SK-N-MC (cell line): ENCODE measurements around the gene FAM120AOS.

Experiments
- DNase-seq: peaks from one replicate; pipeline ENCODE4 v3.0.0-alpha.2; 2011; ENCODE audit warnings: low read depth, low spot score
- H3K27ac ChIP-seq: fragments of 200-600 bp; sonication (generic); 2 replicates; pipeline ENCODE4 v1.5.1; 2016; ENCODE audit warnings: mixed run types
- H3K36me3 ChIP-seq: fragments of 200-600 bp; sonication (generic); 2 replicates; pipeline ENCODE4 v1.6.1; 2017; ENCODE audit warnings: antibody characterized with exemption, low read length, mixed read lengths; ENCODE audit not compliant: insufficient read depth
- H3K4me3 ChIP-seq: fragments of 200-600 bp; sonication (generic); 2 replicates; pipeline ENCODE4 v1.5.1; 2016
- H3K9ac ChIP-seq: fragments of 200-600 bp; sonication (generic); 2 replicates; pipeline ENCODE4 v1.8.0; 2017; ENCODE audit warnings: mixed run types, mixed read lengths; ENCODE audit not compliant: insufficient read length
- H3K9me3 ChIP-seq: fragments of 200-600 bp; sonication (generic); 2 replicates; pipeline ENCODE4 v1.6.1; 2017; ENCODE audit warnings: low read depth, mild to moderate bottlenecking, antibody characterized with exemption, low read length, moderate library complexity, mixed read lengths
- EZH2 ChIP-seq: fragments of 200-600 bp; sonication (generic); IDR thresholded peaks from one replicate; pipeline ENCODE4 v1.6.1; 2017; ENCODE audit warnings: antibody characterized with exemption
- FOXP2 ChIP-seq: optimal IDR thresholded peaks from 2 replicates; pipeline ENCODE3; 2011; ENCODE audit warnings: mild to moderate bottlenecking, moderate library complexity; ENCODE audit not compliant: insufficient read depth; ENCODE audit errors: extremely low read length, control extremely low read depth
- POLR2AphosphoS5 ChIP-seq: IDR thresholded peaks from 2 replicates; pipeline ENCODE4 v1.6.1; 2012; ENCODE audit warnings: mild to moderate bottlenecking, low read depth, low read length, borderline replicate concordance

FAM120AOS gene

DNA sequence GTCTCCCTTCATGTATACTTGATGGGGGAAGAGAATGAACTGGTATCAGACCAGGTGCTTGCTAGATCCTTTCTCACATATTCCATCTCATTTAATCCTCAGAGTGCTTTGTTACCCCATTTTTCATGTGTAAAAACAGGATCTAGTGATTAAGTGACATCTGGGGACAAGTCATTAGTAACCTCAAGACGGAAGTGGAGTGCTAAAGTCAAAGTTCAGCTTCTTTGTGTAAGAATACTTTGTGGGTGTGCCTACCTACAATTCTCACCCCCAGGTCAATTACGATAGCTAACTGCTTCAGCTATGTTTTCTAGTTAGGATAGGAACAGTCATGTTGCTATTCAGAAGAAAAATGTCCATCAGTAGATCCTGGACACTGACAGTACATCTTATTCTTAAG is 3.1 kb upstream of the FAM120AOS start:
- no peak overlapping the region for H3K4me3 ChIP-seq
- no peak overlapping the region for H3K9ac ChIP-seq
- H3K9me3 ChIP-seq = no peaks in the 10 kb centered on the region
- TF ChIP-seq EZH2 (no peak), POLR2AphosphoS5 (no peak), FOXP2 (no peak)
- H3K27ac ChIP-seq = no peak overlapping the region
- DNase-seq = no peak
- peaks cover 7% of the 10 kb centered on the region; the same call in 1 of the 2 replicates for H3K36me3 ChIP-seq

- DNase-seq = no peak
- peaks cover 7% of the 10 kb centered on the region; the same call in 1 of the 2 replicates for H3K36me3 ChIP-seq
- no peak overlapping the region for H3K9ac ChIP-seq
- no peak overlapping the region for H3K27ac ChIP-seq
- no peaks in the 10 kb centered on the region for H3K9me3 ChIP-seq
- TF ChIP-seq FOXP2 (no peak), EZH2 (no peak)
- no peak overlapping the region for H3K4me3 ChIP-seq
These were observed 2.6 kb upstream of the FAM120AOS start for GRCh38 chr9:93456022-93456421.

DNA sequence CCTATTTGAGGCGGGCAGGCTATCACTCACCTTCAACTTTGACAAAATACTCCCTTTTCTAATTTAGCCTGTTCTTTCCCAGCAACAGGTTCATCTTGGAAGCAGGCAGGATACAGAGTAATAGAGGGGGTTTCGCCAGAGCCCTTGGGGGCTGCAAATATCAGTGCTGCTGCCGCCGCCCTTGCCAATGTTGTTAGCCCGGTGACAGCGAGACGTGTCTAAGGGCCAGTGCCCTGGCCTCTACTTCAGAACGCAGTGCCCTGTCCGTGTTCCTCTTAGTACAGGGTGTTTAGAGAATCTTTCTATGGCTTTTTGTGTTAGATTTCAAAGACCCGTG is 703 bp downstream of the FAM120AOS start:
- TF ChIP-seq POLR2AphosphoS5 (no peak), EZH2 (no peak), FOXP2 (no peak)
- DNase-seq = no peak
- H3K4me3 ChIP-seq = peak overlapping the region; percentile 82
- H3K27ac ChIP-seq = peak overlapping the region; percentile 71
- no peaks in the 10 kb centered on the region for H3K9me3 ChIP-seq
- H3K9ac ChIP-seq = peak overlapping the region; percentile 94
- peaks cover 23% of the 10 kb centered on the region for H3K36me3 ChIP-seq

DNA sequence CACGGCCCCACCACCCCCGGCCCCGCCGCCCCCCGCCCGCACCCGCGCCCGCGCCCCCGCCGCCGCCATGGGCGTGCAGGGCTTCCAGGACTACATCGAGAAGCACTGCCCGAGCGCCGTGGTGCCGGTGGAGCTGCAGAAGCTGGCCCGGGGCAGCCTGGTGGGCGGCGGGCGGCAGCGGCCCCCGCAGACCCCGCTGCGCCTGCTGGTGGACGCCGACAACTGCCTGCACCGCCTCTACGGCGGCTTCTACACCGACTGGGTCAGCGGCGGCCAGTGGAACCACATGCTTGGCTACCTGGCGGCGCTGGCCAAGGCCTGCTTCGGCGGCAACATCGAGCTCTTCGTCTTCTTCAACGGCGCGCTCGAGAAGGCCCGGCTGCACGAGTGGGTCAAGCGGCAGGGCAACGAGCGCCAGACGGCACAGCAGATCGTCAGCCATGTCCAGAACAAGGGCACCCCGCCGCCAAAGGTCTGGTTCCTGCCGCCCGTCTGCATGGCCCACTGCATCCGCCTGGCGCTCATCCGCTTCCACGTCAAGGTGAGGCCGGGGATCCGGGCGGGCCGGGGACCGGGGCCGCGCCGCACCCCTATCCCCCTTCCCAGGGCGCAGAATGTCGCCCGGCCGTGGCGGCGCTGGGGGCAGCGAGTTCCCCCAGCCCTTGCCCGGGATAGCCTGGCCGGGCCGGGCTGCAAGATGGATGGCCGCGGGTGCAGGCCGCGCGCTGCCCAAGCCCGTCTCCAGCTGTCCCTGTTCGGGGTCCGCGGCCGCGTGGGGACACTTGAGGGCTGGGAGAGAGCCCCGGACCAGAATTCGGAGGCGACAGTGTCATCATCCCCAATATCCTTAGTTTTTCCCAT is 1.3 kb downstream of the FAM120AOS start:
- Histone ChIP-seq H3K9ac (peak overlapping the region; percentile 94), H3K36me3 (peaks cover 29% of the 10 kb centered on the region), H3K9me3 (no peaks in the 10 kb centered on the region), H3K4me3 (peak overlapping the region; percentile 82), H3K27ac (peak overlapping the region; percentile 71)
- DNase-seq = no peak
- no peak for TF ChIP-seq EZH2
- TF ChIP-seq FOXP2 = no peak
- TF ChIP-seq POLR2AphosphoS5 = no peak

DNA sequence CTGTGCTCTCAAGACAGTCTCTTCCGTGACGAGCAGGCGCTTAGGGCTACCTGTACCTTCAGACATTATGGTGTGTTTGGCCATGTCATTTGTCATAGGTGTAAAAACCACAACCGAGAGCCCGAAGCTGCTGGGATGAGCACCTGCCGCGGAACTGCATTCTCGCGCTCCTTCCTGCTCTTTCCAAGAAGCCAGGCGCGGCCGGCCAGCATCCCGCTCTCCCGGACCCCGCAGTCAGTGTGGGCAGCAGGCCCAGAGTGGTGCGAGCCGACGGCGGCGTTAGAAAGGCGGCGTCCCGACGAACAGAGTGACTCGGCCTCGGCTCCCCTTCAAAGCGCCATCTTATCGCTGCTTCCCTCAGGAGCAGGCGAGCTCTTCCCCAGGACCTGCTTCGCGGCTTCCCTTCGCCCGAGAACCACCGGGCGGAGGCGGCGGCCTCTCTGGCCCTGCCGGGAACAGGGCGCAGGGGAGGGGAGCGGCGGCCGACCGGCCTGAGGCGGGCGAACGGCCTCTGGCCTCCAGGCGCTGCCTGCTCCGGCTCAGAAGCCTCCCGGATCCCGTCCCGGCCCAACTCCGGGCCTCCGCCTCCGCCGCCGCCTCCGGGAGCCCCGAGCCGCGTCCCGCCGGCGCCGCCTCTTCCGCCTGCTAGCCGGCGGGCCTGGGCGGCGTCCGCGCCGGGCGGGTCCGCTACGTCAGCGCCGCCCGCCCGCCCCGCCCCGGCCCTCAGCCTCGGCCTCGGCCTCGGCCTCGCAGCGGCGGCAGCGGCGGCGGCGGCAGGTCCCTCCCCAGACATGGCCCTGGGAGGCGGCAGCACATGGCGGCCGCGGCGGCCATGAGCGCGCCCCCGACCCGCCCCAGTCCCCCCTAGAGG is 2.2 kb downstream of the FAM120AOS start, which contains the start of gene FAM120A:
Gene FAM120A (plus strand): TSS at position 741 of the 871 bp plus-strand sequence. CDS start 231 bp downstream, outside the sequence.
- no peaks in the 10 kb centered on the region for H3K9me3 ChIP-seq
- TF ChIP-seq FOXP2 (no peak), EZH2 (no peak), POLR2AphosphoS5 (peak; percentile 65; the same call in 1 of the 2 replicates)
- DNase-seq = no peak
- peak within 1 kb of the TSS; percentile 89 for H3K4me3 ChIP-seq
- H3K9ac ChIP-seq = peak within 1 kb of the TSS; percentile 94
- H3K36me3 ChIP-seq = peaks cover 37% of the 10 kb centered on the region
- H3K27ac ChIP-seq = peak within 1 kb of the TSS; percentile 77

DNA sequence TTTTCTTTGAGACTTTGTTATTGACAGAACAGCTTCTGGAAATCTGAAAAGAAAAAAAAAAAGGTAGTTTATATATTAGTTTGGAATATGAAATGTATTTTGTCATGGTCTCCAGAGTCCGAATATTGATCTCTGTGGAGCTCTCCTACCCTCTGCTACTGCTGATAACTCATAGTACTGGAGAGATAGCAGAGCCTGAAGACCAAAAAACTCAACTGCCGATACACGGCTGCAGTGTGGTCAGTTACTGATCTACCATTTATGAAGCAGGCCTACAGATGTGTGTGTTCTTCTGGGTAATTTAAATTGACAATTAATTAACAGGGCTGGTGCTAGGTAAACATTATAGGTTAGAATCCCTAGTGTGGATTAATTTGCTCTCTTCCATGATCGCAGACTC is 5.7 kb downstream of the FAM120AOS start:
- H3K4me3 ChIP-seq = no peak overlapping the region
- DNase-seq = no peak
- no peak for TF ChIP-seq POLR2AphosphoS5
- TF ChIP-seq EZH2 = no peak
- TF ChIP-seq FOXP2 = no peak
- no peak overlapping the region for H3K9ac ChIP-seq
- no peak overlapping the region for H3K27ac ChIP-seq
- peaks cover 30% of the 10 kb centered on the region for H3K36me3 ChIP-seq
- no peaks in the 10 kb centered on the region for H3K9me3 ChIP-seq

DNA sequence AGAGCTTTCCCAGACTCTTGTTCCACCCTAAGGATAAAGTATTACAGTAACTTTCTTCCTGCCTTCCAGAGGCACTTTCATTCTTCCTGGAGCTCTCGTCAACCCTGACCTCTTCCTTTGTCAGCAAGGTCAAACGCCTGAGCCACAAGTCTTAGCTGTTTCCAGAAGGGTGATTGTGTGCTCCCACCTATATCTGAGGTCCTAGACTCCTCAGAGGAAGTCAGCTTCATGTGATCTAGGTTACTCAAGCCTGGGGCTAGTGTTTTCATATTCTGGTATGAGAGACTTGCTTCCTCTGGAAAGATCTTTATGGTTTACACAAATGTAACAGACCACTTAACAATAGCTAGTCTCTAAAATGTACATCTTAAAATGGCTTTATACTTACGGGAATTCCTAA is 7.3 kb downstream of the FAM120AOS start:
- no peak overlapping the region for H3K27ac ChIP-seq
- H3K9ac ChIP-seq = no peak overlapping the region
- H3K9me3 ChIP-seq = no peaks in the 10 kb centered on the region
- no peak for TF ChIP-seq EZH2
- TF ChIP-seq POLR2AphosphoS5 = no peak
- no peak for TF ChIP-seq FOXP2
- H3K36me3 ChIP-seq = peaks cover 30% of the 10 kb centered on the region
- no peak for DNase-seq
- H3K4me3 ChIP-seq = no peak overlapping the region
